Measurements from ENCODE around the gene HBZ. TPM values are rescaled to one million over a fixed set of nuclear protein-coding genes. Genes with fewer than 3 reads are reported as not detected.

The HBZ gene
- total and polyA plus RNA-seq, 2 of the 13 experiments (the other 11 are each of a cell fraction or from before 2014, with no cell fraction given) = 0.21 TPM; not detected in 1

GRCh38 chr16:180681-181564, 28.5 kb downstream of the HBZ start (continued):
- TF ChIP-seq, protein P1, sequence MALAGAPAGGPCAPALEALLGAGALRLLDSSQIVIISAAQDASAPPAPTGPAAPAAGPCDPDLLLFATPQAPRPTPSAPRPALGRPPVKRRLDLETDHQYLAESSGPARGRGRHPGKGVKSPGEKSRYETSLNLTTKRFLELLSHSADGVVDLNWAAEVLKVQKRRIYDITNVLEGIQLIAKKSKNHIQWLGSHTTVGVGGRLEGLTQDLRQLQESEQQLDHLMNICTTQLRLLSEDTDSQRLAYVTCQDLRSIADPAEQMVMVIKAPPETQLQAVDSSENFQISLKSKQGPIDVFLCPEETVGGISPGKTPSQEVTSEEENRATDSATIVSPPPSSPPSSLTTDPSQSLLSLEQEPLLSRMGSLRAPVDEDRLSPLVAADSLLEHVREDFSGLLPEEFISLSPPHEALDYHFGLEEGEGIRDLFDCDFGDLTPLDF (CRISPR knock-in tag; IDR thresholded peaks at IDR 0.05) = peak; percentile 86
- TF ChIP-seq HIVEP1 (CRISPR knock-in tag; IDR thresholded peaks at IDR 0.05) (peak; percentile 92), EED (CRISPR knock-in tag; IDR thresholded peaks at IDR 0.05) (peak; percentile 99), TARDBP (CRISPR knock-in tag; IDR thresholded peaks at IDR 0.05) (peak; percentile 97), ARID2 (CRISPR knock-in tag; IDR thresholded peaks at IDR 0.05; ENCODE audit: borderline replicate concordance) (peak; percentile 97), ZNF430 (CRISPR knock-in tag; IDR thresholded peaks at IDR 0.05) (peak; percentile 98), PHF20 (CRISPR knock-in tag; IDR thresholded peaks at IDR 0.05) (0 out of 2 replicates have a peak, but pooled peaks have one; percentile 57), DBP (CRISPR knock-in tag; IDR thresholded peaks at IDR 0.05; ENCODE audit: not compliant biosample characterization) (peak; percentile 96), ZNF362 (CRISPR knock-in tag; IDR thresholded peaks at IDR 0.05; ENCODE audit: borderline replicate concordance) (peak; percentile 61; the same call in 1 of the 2 replicates), ZNF644 (CRISPR knock-in tag; IDR thresholded peaks at IDR 0.05; ENCODE audit: low read depth) (no peak), HOXA7 (CRISPR knock-in tag; IDR thresholded peaks at IDR 0.05) (no peak), HOXA3 (CRISPR knock-in tag; IDR thresholded peaks at IDR 0.05) (peak; percentile 93), SOX5 (CRISPR knock-in tag; IDR thresholded peaks at IDR 0.05; ENCODE audit: borderline replicate concordance) (peak; percentile 64; the same call in 1 of the 2 replicates), ZNF546 (CRISPR knock-in tag; conservative IDR thresholded peaks at IDR 0.05) (peak; percentile 99), ZBTB26 (CRISPR knock-in tag; IDR thresholded peaks at IDR 0.05; ENCODE audit: borderline replicate concordance) (peak; percentile 85), ARNTL (CRISPR knock-in tag; IDR thresholded peaks at IDR 0.05) (peak; percentile 93), ZXDC (CRISPR knock-in tag; IDR thresholded peaks at IDR 0.05) (peak; percentile 96), PHF5A (CRISPR knock-in tag; IDR thresholded peaks at IDR 0.05; ENCODE audit: low read depth, unreplicated experiment) (no peak), ZSCAN21 (CRISPR knock-in tag; IDR thresholded peaks at IDR 0.05; ENCODE audit: borderline replicate concordance) (peak; percentile 99), ZFP1 (CRISPR knock-in tag; IDR thresholded peaks at IDR 0.05) (peak; percentile 66; the same call in 1 of the 2 replicates), GATAD2A (CRISPR knock-in tag; IDR thresholded peaks at IDR 0.05) (peak; percentile 66; the same call in 1 of the 2 replicates), KLF13 (CRISPR knock-in tag; IDR thresholded peaks at IDR 0.05) (peak; percentile 89; the same call in 1 of the 2 replicates), ZFP36 (IDR thresholded peaks at IDR 0.05; ENCODE audit: borderline replicate concordance, low read depth, low read length, partially characterized antibody) (no peak)
